Measurements from ENCODE around the gene FOXP1.

Gene FOXP1

DNA sequence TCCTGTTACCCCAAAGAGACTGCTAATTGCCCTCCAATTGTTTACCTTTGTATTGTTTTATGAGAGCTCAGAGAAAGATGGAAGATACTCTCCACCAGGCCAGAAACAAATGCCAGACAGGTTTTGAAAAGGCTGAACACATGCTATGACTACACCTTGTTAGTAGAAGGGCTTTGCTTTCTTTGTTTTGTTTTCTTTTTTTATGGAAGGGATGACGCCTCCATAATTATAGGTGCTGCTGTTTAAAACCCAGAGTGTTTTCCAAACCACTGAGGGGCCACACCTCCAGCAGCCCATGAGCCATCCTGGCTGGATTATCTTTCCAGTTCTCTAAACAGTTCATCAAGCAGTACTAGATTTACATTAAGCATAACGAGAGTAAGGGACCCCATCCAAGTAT, 5.6 kb upstream of the FOXP1 start:
- no peak for FAIRE-seq
- DNase-seq (ENCODE audit: insufficient read length, low spot score), result no peak

DNA sequence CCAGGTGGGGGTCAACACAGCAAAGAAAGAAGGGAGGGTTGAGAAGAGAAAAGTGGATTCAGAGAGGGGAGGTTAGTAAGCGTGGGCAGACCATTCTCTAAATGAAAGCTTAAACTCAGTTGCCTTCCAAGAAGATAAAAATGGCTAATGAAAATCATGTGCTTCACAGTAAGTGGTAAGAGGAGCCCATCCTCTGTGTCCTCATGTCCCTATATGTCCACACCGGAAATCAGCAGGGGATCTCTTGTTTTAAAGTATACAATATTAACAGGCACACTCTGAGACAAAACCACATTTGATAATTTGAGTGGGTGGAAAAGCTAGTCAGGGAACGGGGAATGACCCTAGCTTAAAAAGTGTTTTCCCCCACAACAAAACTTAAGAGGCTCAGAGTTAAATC, 4.4 kb upstream of the FOXP1 start:
- no peak for FAIRE-seq
- no peak for DNase-seq (ENCODE audit: insufficient read length, low spot score)

DNA sequence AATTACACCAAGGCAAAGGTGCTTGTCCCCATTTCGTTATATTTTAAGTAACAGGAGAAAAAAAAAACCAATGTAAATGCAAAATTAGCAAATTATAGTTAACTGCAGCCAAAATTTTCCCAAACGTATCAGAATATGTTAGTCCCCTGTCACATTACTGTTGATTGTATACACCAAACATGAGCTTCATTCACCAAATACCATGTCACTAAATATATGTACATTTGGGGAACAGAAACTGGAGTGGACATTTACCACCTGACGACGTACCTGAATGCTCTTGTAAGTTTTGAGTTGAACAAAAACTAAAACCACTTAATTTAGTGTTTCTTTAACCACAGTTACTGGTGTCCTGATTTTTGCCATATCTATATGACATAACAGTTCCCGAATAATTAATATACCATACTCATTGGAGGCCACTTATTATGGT, 3.3 kb upstream of the FOXP1 start:
- DNase-seq (ENCODE audit: insufficient read length, low spot score) (no peak), FAIRE-seq (peak; percentile 55)

- DNase-seq (ENCODE audit: insufficient read length, low spot score), result no peak
- peak; percentile 18 for FAIRE-seq
These were observed 2.6 kb upstream of the FOXP1 start for GRCh38 chr3:71585887-71586809.

- DNase-seq (ENCODE audit: insufficient read length, low spot score) (no peak), FAIRE-seq (no peak)
These were observed 1.6 kb upstream of the FOXP1 start for GRCh38 chr3:71585131-71585530.

- FAIRE-seq (peak; percentile 86), DNase-seq (ENCODE audit: insufficient read length, low spot score) (no peak)
These were observed 975 bp upstream of the FOXP1 start for GRCh38 chr3:71584394-71585011.

DNA sequence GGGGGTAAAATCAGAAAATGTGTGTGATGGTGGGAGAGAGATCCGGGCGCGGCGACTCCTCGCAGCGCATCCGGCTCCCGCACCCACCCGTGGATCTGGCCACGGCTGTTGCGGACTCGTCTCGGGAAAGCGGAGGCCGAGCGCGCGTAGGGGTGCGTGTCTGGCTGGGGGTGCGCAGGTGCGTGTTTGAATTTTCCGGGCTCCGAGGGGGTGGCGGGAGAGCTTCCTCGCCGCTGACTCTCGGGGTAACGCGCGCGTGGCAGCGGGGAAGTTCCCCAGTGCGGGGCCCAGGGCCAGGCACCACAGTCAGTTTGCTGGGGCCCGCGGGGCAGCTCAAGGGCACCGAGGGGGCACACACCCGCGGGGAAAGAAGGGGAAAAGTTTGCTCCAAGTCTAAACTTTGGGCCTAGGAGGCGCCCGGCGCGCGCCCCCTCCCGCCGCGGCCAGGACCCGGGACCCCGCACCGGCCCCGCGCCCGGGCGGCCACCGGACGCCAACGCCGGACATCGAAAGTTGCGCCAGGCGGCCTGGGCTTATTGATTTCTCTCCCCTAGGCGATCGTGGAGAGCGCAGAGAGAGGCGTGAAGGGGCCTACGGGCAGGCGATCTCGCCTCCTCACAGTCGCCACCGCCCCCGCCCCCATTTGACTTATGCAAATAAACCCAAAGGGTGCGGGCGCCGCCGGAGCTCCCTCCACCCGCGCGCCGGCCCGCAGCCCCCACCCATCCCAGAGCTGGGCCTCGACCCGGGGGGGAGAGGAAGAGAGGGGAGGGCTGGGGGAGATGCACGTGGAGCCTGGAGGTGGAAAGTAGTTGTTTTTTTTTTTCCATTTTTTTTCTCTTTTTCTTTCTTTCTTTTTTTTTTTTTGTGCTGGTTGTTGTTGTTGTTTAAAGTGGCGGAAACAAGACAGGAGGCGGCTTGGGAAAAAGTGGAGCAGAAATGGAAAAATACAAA, 639 bp downstream of the FOXP1 start:
- DNase-seq (ENCODE audit: insufficient read length, low spot score) (no peak), FAIRE-seq (peak; percentile 40)

- FAIRE-seq (no peak), DNase-seq (ENCODE audit: insufficient read length, low spot score) (no peak)
These were observed 1.4 kb downstream of the FOXP1 start for GRCh38 chr3:71582036-71582611.

DNA sequence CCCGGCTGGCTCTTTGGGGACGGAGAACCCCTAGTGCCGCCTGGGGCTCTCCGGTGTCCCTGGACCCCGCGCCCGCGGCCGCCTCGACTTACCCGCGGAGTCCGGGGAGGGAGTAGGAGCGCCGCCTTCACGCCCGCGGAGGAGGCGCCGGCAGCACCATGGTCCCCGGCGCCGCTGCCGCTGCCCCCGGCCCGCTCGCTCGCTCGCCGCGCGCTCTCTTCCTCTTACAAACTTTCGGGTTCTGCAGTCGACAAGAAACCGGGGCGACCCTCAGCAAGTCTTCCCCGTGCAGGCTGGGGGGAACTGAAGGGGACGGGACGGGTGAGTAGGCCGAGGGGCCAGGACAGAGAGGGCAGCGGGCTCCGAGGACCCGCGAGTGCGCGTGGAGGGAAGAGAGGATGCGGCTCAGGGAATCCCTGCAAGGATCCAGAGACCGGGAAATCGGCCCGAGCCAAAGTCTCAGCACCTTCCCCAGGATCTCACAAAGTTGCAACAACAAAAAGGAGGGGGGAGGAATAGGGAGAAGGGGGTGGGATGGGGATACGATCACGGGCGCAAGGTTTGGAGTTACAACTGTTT, 2.0 kb downstream of the FOXP1 start:
- no peak for FAIRE-seq
- no peak for DNase-seq (ENCODE audit: insufficient read length, low spot score)

GRCh38 chr3:71580636-71581456, 2.7 kb downstream of the FOXP1 start:
- DNase-seq (ENCODE audit: insufficient read length, low spot score) (no peak), FAIRE-seq (no peak)

DNA sequence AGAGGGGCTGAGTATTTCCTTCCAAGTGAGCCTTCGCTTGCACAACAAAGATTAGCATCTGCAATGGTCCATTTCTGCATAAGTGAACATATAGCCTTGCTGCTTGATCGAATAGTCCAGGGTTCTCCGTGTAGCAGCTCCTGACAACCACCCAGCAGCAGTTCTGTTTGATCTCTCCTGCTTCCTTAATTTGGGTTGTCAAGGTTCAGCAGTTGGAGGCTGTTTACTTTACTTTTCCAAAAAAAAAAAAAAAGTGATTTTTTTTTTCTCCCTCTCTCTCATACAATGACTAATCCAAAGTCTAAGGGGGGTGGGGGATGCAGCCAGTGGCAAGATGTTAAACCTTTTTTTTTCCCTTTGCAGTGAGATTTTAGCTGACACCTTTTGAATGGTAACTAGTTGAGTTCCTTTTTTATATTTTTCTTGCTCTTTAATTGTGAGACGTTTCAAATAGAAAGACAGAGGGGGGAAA, 3.6 kb downstream of the FOXP1 start:
- DNase-seq (ENCODE audit: insufficient read length, low spot score) (no peak), FAIRE-seq (peak; percentile 70)

GRCh38 chr3:71579326-71579934, 4.1 kb downstream of the FOXP1 start:
- FAIRE-seq (no peak), DNase-seq (ENCODE audit: insufficient read length, low spot score) (no peak)

- FAIRE-seq (peak; percentile 14), DNase-seq (ENCODE audit: insufficient read length, low spot score) (no peak)
These were observed 5.3 kb downstream of the FOXP1 start for GRCh38 chr3:71578054-71578751.

GRCh38 chr3:71577011-71577410, 6.5 kb downstream of the FOXP1 start:
- FAIRE-seq, result no peak
- no peak for DNase-seq (ENCODE audit: insufficient read length, low spot score)

- FAIRE-seq (no peak), DNase-seq (ENCODE audit: insufficient read length, low spot score) (no peak)
These were observed 8.1 kb downstream of the FOXP1 start for GRCh38 chr3:71575433-71575832.

GRCh38 chr3:71573181-71573580, 10.3 kb downstream of the FOXP1 start:
- FAIRE-seq (no peak), DNase-seq (ENCODE audit: insufficient read length, low spot score) (no peak)

DNA sequence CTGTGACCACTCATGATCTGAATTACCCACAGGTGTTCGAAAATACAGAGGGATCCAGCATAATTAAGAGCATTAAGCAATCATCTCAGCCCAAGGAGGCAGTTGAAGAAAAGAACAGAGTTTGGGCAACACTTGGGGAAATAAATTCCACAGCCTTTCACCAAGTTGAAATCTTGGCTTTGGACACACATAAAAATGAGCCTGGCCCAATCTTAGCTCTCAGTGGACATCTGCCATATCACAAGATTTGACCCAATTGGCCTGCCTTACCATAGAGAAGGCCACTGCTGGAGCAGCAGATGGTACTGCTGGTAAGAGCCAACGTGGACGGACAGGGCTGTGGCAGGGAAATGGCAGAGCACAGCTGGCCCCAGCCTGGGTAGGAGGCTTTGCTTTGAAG, 13.0 kb downstream of the FOXP1 start:
- FAIRE-seq (no peak), DNase-seq (ENCODE audit: insufficient read length, low spot score) (no peak)

DNA sequence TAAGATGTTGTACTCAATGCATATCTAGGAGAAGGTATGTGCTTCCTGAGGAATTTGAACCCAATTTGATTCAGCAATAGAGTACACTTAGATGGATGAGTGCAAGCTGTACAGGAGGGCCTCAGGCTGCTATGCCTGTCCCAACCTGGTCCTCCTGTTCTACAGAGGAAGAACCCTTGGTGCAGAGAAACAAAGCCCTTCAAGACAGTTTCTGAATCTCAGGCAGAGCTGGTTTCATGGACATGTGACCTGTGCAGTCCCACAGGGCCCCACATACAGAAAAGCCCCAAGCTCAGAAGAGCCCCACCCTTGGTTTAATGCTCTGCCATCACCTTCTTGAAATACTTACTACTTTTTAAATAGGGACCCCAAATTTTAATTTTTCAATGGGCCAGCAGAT, 15.3 kb downstream of the FOXP1 start:
- FAIRE-seq (peak; percentile 68), DNase-seq (ENCODE audit: insufficient read length, low spot score) (no peak)

Data from GM19239 (cell line).